AG04450 (cell line): ENCODE results near the gene ITGA11. TPM values are rescaled to one million over a fixed set of nuclear protein-coding genes. Genes with fewer than 3 reads are reported as not detected.

Experiments
- CTCF ChIA-PET: fragments of 300-600, 350-600 bp; formaldehyde crosslinking; extraction: SDS; loops from one replicate; lab custom pipeline; 2022; ENCODE audit warnings: antibody characterized with exemption, inconsistent platforms; lab: Charles Lee
- POLR2A ChIA-PET: fragments of 350-600 bp; formaldehyde crosslinking; extraction: SDS; loops from one replicate; lab custom pipeline; 2021; ENCODE audit warnings: antibody characterized with exemption, inconsistent platforms; lab: Yijun Ruan, JAX
- DNase-seq: peaks from one replicate; pipeline ENCODE4 v3.0.0-alpha.2; 2011; ENCODE audit warnings: low read depth, low spot score
- H3K27ac ChIP-seq: one replicate; pipeline ENCODE4 v1.5.1; 2012; ENCODE audit warnings: low read depth, low read length, control low read depth
- H3K27me3 ChIP-seq: one replicate; pipeline ENCODE4 v1.6.0; 2012; ENCODE audit warnings: low read length; ENCODE audit not compliant: control insufficient read depth, insufficient read depth
- H3K4me3 ChIP-seq: 2 replicates; pipeline ENCODE4 v1.5.1; 2011; ENCODE audit warnings: mild to moderate bottlenecking, low read depth, low read length, control low read depth
- H3K9me3 ChIP-seq: 2 replicates; pipeline ENCODE4 v1.5.1; 2012; ENCODE audit warnings: low read length; ENCODE audit not compliant: control insufficient read depth, insufficient read depth
- CTCF ChIP-seq: IDR thresholded peaks from 2 replicates; pipeline ENCODE4 v1.5.1; 2011; ENCODE audit warnings: low read depth, low read length, control low read depth, inconsistent platforms
- polyA plus RNA-seq: library from polyadenylated mRNA; depleted of rRNA; stranded (reverse); fragments of >200 nt; gene quantifications from 2 replicates; pipeline ENCODE4 v1.2.3, GENCODE V29; 2011

The ITGA11 gene
- polyA plus RNA-seq, 1 experiment, result 24.0 TPM

DNA sequence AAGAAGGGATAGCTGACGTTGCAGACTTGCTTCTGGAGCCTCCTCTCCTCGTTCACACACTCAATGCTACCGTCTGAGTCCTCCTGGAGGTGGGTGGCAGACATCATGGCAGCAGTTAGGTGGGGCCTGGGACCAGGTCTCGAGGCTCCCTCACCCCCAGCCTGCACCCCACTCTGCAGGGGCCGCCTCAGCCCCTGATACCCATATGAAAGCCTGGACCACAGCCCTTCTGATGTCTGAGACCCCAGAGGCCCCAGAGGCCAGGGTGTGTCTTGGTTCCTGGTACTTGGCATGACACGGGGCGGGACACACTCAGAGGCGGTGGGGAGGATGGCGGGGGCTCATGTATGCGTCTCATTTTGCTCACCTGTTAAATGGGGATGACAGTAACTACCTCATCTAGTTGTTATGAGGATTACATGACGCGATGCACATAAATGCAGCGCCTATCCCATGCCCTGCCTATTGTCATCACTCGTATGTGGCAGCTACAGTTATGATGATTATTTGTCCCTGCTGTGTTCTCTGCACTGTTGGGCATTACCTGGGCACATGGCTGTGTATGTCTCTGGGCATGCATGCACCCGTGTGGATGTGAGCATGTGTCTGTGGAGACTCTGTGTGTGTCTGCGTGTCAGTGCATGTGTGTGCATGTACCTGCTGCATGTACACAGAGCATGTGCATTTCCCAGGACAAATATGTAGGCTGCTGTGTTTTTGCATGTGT lies 114.5 kb downstream of the ITGA11 start:
- no peak overlapping the region for H3K27ac ChIP-seq

GRCh38 chr15:68316061-68316804 lies 115.7 kb downstream of the ITGA11 start:
- TF ChIP-seq CTCF, result peak; percentile 39
- ChIA-PET POLR2A (interaction anchor here (0.6 kb wide), 1 partner anchor 294 kb away, joined by 3 read pairs; no protein-coding TSS in a partner anchor), CTCF (interaction anchor here (3.1 kb wide), 1 partner anchor 9 kb away, joined by 13 read pairs; no protein-coding TSS in a partner anchor)
- Histone ChIP-seq H3K27me3 (no peaks in the 10 kb centered on the region), H3K27ac (no peak overlapping the region), H3K4me3 (no peak overlapping the region), H3K9me3 (no peaks in the 10 kb centered on the region; the same call in 1 of the 2 replicates)
- no peak for DNase-seq

More for the DNA sequence above, 114.5 kb downstream of the ITGA11 start:
- DNase-seq, result no peak
- ChIA-PET POLR2A (interaction anchor here (0.6 kb wide), 1 partner anchor 292 kb away, joined by 3 read pairs; no protein-coding TSS in a partner anchor), CTCF (interaction anchor here (0.6 to 3.1 kb wide), 2 partner anchors 11 to 184 kb away, joined by 4 to 13 read pairs; no protein-coding TSS in a partner anchor)
- Histone ChIP-seq H3K4me3 (no peak overlapping the region), H3K27me3 (no peaks in the 10 kb centered on the region), H3K9me3 (no peaks in the 10 kb centered on the region; the same call in 1 of the 2 replicates)
- TF ChIP-seq CTCF, result no peak

- POLR2A ChIA-PET, result interaction anchor here (1.0 kb wide), 1 partner anchor 32 kb away, joined by 8 read pairs; no protein-coding TSS in a partner anchor
- DNase-seq, result no peak
- Histone ChIP-seq H3K9me3 (no peaks in the 10 kb centered on the region; the same call in 1 of the 2 replicates), H3K4me3 (no peak overlapping the region), H3K27me3 (no peaks in the 10 kb centered on the region), H3K27ac (no peak overlapping the region)
- no peak for TF ChIP-seq CTCF
- CTCF ChIA-PET, result interaction anchor here (3.1 kb wide), 1 partner anchor 9 kb away, joined by 13 read pairs; no protein-coding TSS in a partner anchor
Observed at GRCh38 chr15:68315495-68316031, 116.4 kb downstream of the ITGA11 start.

DNA sequence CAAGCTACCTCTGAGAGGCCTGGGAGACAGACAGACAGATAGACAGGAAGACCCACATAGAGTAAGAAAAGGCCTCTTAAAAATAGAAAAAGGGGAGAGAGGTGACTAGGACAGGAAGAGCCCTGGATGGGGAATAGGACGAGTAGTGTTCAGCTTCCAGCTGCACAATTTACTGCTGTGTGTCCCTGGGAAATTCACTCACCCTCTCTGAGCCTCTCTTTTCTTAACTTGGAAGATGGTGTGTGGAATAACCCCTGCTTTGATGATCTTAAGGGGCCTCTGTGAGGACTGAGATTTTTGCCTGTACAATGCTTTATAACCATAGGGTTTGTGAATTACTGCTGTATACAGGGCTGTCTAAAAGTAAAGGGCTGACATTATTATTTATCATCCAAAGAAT lies 116.9 kb downstream of the ITGA11 start:
- no peak for DNase-seq
- Histone ChIP-seq H3K27me3 (no peaks in the 10 kb centered on the region), H3K27ac (no peak overlapping the region), H3K4me3 (no peak overlapping the region), H3K9me3 (no peaks in the 10 kb centered on the region; the same call in 1 of the 2 replicates)
- ChIA-PET CTCF (interaction anchor here (3.1 kb wide), 1 partner anchor 8 kb away, joined by 13 read pairs; no protein-coding TSS in a partner anchor), POLR2A (interaction anchor here (1.0 kb wide), 1 partner anchor 32 kb away, joined by 8 read pairs; no protein-coding TSS in a partner anchor)
- TF ChIP-seq CTCF, result no peak
